IPS-11a (cell line): ENCODE measurements around the gene ZNF792.
"Not testable (repeated sequence)": the region's sequence is repeated elsewhere in the genome, so short reads cannot be mapped to it uniquely, and the experiment has no call there.

Experiments used
- H3K4me3 ChIP-seq: one replicate; pipeline ENCODE4 v1.5.1; 2013; ENCODE audit warnings: low read depth, low read length, control low read depth

Gene ZNF792

DNA sequence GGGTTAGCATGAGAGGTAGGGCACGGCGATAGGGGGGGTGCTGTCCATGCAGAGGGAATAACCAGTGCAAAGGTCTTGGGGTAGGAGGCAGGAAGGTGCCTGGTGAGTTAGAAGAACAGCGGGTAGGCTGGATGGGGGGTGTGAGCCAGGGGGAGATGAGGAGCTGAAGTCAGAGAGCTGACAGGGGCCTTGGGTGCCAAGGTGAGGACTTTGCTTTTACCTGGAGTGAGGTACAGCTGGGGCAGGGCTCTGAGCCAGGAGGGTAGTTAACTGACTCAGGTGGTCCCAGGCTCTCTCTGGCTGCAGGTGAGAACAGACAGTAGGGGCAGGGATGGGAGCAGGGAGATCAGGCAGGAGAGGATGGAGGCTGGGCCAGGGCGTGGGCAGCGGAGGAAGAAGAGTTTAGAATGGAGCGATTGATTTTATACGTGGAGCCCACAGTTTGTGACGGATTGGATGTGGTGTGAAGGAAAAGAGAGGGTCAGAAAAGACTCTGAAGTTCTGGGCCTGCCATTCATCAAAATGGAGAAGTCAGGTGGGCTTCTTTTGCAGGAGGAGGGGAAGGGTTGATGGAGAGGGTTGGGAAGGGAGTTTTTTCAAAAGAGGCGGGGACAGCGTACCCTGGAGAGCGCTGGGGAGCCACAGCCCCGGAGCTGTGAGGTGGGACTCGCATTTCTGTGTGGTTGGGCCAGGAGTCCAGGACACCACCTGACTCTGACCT lies 34.9 kb upstream of the ZNF792 start:
- H3K4me3 ChIP-seq = peak overlapping the region; percentile 62

DNA sequence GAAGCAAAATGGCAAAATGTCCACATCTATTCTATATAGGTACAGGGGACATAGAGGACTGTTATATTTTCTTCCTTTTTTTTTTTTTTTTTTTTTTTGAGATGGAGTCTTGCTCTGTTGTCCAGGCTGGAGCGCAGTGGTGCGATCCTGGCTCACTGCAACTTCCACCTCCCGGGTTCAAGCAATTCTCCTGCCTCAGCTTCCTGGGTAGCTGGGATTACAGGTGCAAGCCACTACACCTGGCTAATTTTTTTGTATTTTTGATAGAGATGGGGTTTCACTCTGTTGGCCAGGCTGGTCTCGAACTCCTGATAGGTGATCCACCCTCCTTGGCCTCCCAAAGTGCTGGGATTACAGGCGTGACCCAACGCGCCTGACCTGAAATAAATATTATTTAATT lies 34.2 kb upstream of the ZNF792 start:
- H3K4me3 ChIP-seq = not testable (repeated sequence)

DNA sequence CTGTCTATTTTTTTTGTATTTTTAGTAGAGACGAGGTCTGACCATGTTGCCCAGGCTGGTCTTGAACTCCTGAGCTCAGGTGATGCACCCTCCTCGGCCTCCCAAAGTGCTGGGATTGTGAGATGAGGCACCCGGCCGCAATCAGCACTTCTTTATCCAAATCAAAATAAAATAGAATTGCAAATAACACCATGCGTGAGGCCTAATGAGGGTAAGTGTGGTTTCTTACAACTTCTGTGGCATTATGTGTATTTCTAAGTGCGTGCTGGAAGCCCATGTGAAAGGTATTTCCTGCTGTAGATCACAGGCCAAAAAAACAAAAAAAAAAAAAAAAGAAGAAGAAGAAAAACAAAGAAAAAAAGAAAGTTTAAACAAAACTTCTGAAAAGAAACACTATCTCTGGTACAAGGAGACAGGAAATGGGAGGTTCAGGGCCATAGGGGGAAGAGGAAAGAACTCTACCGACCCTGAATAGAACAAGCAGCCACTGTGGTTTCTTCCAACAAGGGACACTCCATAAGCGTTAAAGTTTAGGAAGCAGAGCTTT lies 33.1 kb upstream of the ZNF792 start:
- no peak overlapping the region for H3K4me3 ChIP-seq

DNA sequence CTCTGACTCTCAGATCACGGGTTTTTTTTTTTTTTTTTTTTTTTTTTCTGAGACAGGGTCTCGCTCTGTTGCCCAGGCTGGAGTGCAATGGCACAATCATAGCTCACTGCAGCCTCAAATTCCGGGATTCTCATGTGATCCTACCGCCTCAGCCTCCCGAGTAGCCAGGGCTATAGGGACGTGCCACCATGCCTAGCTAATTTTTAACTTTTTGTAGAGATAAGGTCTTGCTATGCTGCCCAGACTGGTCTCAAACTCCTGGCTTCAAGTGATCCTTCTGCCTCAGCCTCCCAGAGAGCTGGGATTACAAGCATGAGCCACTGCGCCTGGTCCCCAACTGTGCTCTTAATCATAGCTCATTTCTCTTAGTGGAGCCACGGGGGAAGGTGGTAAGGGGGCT lies 31.5 kb upstream of the ZNF792 start:
- H3K4me3 ChIP-seq = no peak overlapping the region

DNA sequence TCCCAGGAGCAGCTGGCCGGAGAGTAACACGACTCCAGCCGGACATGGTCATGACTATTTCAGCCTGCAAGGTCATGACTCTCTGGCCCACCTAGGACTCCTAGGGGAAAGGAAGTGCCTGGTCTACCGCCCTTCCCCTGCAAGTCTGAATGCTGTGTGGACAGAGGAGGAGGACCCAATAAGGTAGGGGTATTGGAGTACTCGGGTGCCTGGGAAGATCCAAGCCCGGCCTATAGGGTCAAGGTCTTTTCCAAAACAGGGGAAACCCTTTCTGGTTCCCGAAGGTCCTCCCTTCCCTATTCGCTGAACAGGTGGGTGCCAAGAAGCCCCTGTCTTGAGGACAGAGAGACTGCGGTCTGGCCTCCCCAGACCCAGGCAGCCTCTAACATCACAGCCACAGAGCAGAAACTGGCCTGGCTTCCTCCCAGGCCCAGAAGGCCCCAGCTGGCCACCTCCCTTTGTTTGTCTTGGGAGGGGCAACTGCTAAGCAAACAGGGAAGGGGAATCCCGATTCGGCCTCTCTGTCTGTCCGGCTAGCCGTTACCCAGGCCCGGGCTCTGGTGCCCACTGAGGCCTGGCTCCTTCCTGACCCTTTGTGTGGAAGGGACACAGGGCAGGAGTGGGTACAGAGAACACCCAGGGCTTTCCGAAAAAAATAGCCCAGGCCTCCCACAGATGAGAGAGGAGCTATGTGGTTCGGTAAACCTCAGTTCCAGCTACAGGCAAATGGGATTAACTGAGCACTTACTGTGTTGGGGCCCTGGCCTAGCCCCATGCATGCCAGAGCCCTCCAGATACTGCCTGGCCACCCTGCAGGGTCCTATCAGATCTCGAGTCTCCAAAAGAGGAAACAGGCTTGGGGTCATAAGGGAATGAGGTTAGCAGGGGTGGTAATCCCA lies 30.9 kb upstream of the ZNF792 start:
- H3K4me3 ChIP-seq = no peak overlapping the region

DNA sequence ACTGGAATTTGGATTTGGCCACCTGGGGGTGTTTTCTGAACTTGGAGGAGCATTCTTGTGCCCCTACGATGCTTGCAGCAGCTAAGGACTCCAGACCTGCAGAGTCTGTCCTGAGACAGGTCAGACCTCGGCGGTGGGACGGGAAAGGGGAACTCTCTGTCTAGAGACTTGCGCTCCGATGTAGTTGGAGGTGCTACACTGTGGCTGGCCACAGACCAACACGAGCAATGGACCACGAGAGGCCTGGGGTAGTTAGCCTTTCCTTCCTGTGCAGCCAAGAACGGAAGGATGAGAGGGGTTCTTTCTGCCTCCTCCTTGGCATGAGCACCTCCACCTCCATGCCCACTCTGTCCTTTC lies 30.2 kb upstream of the ZNF792 start:
- no peak overlapping the region for H3K4me3 ChIP-seq

DNA sequence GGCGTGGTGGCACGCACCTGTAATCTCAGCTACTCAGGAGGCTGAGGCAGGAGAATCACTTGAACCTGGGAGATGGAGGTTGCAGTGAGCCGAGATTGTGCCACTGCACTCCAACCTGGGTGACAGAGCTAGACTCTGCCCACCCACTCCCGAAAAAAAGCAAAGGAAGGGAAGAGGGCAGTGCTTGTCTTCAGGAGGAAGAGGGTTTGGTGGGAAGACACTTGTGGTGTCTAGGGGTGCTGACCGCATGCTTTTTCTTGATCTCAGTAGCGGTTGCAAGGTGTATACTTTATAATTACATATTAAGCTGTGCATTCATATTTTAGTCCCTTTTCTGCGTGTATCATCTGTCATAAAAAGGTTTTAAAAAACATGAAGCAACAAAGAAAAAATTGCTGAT lies 28.6 kb upstream of the ZNF792 start:
- not testable (repeated sequence) for H3K4me3 ChIP-seq

DNA sequence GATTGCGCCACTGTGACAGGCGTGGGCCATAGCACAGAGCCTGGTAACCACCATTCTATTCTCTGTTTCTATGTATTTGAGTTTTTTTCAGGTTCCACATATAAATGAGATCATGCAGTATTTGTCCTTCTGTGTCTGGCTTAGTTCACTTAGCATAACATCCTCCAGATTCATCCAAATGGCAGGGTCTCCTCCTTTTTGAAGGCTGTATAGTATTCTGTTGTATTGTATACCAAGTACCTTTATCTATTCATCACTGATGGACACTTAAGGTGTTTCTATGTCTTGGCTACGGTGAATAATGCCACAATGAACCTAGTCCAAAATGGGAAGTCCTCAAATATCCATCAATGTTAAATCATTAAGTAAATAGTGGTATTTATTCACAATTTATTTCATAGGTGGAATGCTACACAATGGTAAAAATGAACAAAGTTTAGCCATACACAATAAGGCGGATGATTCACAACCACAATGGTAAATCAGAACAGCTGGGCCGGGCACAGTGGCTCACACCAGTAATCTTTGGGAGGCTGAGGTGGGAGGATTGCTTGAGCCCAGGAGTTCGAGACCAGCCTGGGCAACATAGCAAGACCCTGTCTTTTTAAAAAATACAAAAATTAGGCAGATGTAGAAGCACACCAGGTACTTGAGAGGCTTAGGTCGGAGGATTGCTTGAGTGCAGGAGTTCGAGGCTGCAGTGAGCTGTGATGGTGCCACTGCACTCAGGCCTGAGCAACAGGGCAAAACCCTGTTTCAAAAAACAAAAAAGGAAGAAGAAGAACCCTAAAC lies 27.7 kb upstream of the ZNF792 start:
- H3K4me3 ChIP-seq = no peak overlapping the region

DNA sequence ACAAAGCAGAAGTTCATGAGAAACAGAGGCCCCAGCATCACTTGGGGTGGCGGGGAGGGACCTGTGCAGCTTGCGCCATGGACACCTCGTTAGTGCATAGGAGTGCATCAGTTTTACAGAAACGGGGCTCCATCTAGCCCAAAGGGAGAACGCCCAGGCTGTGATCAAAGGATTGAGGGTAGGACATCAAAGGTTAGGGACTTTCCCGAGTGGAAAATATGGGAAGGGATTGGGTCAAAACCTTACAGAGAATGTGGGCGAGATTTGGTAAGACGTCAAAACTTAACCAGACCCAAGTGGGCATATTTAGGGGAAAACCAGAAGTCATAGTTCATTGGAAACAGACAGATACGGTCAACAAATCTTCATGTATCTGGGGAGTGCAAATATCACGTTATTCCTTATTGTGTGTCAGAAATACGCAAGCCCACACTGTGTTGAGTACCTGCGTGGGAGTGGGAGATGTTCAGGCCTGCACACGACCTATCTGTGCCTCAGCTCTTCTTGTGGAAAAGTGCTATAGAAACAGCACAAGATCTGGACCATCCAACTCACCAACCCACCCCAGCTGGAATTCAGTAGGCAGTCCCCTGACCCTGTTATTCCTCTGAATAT lies 26.7 kb upstream of the ZNF792 start:
- H3K4me3 ChIP-seq = no peak overlapping the region

DNA sequence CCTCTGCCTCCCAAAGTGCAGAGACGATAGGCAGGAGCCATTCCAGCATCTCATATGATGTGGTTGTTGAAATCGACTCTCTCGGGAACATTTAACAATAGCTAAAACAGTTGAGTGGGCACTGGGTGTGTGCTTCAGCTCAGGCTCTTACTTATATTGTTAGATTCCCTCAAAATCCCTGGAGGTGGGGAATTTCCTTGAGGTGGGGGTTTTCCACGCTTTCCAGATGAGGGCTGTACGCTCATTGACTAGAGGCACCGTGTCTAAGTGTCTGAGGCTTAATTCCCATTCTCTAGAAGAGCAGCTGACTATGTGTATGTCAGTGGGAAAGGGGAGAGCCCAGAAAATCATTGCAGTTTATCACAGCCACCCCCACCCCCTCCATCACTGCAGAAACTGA lies 25.3 kb upstream of the ZNF792 start:
- H3K4me3 ChIP-seq = no peak overlapping the region

DNA sequence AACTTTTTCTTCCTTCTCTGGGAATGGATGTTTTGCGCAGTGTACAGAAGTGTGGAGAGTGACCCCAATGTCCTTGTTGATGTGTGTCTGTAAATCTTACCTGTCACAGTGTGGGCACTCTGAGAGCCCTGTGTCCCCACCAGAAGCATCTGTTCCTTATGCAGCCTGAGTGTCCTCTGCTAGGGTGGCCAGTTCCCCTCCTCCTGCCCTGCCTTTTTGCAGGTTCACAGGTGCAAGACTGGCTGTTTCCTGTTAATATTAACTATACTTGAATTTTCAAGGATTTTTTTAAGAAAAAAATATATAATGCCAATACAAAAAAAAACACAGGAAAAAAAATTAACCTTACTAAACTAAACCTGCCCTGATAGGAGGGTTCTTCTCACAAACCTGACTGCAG lies 24.1 kb upstream of the ZNF792 start:
- no peak overlapping the region for H3K4me3 ChIP-seq

DNA sequence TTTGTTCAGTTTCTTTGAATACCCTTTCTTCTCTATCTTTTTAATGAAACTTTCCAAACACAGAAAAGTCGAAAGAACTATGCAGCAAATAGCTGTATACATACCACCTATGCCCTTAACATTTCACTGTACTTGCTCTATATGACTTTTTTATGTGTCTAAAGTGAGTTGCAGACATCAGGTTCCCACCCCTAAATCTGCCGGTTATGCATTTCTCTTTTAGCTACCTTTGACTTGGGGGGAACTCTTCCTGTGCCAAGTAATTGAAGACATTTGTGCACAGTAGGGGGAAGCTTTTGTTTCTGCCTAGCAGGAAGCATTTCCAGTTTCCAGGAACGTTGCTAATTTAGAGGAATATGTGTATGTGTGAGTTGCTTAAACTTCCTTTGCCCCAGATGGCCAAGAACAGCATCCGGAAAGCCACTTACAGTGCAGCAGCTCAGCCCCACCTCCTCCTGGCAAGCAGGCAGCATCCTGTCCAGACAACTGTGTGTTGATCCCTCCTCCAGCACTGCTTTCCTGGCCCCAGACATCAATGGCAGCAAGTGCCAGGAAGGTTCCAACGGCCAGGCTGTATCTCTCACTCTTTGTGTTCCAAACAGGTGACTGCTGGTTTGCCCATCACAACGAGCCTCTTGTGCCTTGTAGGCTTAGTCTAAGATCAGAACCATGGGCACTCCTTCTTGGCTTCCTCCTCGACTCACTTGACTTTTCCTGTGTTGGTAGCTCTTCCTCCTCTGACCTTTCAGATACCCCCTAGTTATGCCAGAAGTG lies 21.4 kb upstream of the ZNF792 start:
- no peak overlapping the region for H3K4me3 ChIP-seq

DNA sequence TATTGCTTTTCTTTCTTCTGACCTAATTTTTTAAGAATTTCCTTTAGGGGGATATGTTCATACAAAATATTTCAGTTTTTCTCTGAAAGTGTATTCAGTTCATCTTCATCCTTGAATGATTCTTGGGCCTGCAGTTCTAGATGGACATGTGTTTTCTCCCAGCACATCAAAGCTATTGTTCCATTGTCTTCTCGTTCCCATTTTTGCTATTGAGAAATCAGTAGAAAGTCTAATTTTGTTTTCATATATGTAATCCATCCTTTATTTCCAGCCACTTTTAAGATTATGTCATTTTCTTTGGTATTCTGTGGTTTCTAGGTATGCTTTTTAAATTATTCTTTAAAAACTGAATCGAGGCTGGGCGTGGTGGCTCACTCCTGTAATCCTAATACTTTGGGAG lies 20.3 kb upstream of the ZNF792 start:
- no peak overlapping the region for H3K4me3 ChIP-seq

DNA sequence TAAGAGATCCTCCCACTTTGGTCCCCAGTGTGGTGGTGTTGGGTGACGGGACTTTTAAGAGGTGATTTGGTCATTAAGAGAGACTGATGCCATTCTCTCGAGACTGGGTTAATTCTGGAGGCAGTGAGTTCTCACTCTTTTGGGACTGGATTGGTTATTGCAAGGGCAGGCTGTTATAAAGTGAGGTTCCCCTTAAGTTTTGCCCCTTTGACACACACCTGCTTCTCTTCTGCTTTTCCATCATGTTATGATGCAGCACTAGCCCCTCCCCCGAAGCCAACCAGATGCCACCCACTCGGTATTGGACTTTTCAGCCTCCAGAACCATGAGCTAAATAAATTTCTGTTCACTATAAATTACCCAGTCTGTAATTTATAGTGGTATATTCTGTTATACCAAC lies 19.8 kb upstream of the ZNF792 start:
- H3K4me3 ChIP-seq = no peak overlapping the region

DNA sequence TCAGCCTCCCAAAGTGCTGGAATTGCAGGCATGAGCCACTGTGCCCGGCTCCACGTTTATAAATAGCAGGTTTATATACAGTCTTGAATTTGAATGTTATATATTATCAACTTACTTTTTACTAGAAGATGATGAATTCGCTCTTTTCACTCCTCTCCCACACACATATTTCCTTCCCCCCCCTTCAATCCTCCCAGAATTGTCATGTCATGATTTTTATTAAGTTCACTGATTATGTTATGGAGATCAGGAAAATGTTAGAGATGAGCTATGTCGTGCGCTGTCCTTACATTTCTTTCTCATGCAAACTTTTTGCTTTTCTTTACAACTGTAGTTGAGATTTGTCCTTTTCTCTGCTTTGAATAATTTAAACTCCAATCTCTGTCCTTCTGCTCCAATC lies 18.2 kb upstream of the ZNF792 start:
- H3K4me3 ChIP-seq = no peak overlapping the region

DNA sequence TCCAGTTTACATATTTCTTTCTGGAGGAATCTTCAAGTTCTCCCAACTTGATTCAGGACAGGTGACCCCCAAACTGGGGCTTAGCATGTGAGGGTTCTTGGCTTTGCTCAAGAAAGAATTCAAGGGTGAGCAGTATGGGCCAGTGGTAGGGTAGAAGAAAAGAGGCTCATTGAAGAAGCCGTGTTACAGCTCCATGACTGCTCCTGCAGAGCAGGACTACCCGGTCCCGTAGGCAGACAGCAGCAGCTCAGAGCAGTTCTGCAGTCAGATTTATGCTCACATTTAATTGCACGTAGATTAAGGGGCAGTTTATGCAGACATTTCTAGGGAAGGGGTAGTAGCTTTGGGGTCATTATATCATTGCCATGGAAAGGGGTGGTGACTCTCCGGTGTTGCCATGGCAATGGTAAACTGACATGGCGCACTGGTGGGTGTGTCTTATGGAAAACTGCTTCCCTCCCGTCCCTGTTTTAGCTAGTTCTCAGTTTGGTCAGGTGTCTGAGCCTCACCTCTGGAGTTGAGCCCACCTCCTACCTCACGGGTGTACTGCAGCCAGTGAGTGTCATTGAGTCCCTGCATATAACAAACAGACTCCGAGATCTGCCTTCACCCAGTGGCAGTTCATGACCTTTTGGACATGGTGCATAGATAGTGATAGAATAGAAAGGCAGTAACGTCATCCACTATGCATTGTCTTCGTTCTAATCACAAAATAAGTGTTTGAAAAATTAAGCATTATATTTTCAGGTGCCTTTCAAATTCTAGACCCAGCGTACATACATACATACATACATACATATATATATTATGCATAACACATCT lies 16.0 kb upstream of the ZNF792 start:
- no peak overlapping the region for H3K4me3 ChIP-seq

DNA sequence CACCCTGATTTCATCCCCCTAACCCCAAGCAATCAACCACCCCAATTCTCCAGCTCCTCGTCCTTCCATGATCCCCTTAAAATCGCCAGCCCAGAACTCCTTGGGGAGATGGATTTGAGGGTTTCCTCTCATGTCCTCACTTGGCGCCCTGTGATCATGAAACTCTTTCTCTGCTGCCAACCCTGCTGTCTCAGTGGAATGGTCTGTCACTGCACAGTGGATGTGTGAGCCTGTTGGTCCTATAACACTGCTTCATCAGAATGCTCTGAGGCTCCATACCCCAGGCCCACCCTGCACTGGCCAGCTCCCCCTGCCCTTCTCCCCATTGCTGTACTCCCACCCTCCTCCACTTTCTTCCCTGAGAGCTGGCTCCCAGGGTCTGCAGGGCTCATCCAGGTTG lies 12.6 kb upstream of the ZNF792 start:
- H3K4me3 ChIP-seq = no peak overlapping the region

DNA sequence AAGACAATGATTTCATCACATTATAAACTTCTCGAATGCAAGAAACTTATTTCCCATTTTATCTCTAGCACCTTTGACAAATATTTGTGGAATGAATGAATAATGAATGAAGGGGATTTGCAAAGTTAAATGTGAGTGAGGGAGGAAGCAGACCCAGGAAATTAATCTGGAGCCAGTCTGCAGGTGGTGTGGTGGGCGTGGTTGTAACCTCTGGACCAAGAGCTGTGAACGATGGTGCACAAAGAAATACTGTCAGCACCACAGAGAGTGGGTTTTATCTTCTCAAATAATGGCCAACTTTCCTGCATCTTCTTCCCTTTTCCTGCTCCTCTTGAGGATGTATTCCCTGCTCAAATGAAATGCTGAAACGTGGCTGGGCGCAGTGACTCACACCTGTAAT lies 11.0 kb upstream of the ZNF792 start:
- H3K4me3 ChIP-seq = no peak overlapping the region

DNA sequence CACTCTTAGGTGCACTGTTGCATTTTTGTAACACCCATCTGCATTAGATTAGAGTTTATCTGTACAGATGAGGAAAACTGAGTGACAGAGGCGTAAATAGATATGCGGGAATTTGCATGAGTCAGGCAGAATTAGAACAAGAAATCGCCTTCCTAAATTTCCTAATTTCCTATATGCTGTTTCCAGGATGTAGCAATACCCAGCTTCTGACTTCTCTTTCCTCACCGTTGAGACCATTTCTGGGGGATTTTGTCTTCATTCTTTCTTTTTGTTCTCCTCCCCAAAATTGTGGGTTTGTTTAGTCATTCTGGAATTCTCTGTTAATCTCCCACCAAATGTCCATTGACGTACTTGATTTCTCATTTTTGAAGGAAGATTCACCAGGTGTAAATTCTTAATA lies 10.6 kb upstream of the ZNF792 start:
- H3K4me3 ChIP-seq = no peak overlapping the region
